Keratinocyte (primary cell): ENCODE results near the gene CHML. TPM values are rescaled to one million over a fixed set of nuclear protein-coding genes. Genes with fewer than 3 reads are reported as not detected.

Experiments used
- DNase-seq: peaks from one replicate; pipeline ENCODE4 v3.0.0-alpha.2; 2011; ENCODE audit warnings: low read depth, missing footprints, low spot score
- FAIRE-seq: peaks from 2 replicates; lab custom pipeline; 2011; peaks lifted over from hg19 to GRCh38; lab: Jason Lieb, UNC
- H2AFZ ChIP-seq: 2 replicates; pipeline ENCODE4 v1.6.0; 2012; ENCODE audit warnings: low read length, control low read depth, inconsistent platforms; ENCODE audit not compliant: control insufficient read depth
- H3K27ac ChIP-seq: 2 replicates; pipeline ENCODE4 v1.5.1; 2011; ENCODE audit warnings: low read length; ENCODE audit not compliant: control insufficient read depth, insufficient read depth
- H3K27me3 ChIP-seq: 3 replicates; pipeline ENCODE4 v1.6.0; 2011; ENCODE audit warnings: low read length; ENCODE audit not compliant: control insufficient read depth, insufficient read depth; ENCODE audit errors: extremely low read depth
- H3K36me3 ChIP-seq, 2 experiments: 2 replicates in 1 of 2; 3 replicates in 1 of 2; pipeline ENCODE4 v1.5.1; 2011; ENCODE audit warnings: low read length in 2 of 2, mild to moderate bottlenecking in 1 of 2; ENCODE audit not compliant: control insufficient read depth in 2 of 2, insufficient read depth in 2 of 2; ENCODE audit errors: extremely low read depth in 1 of 2
- H3K4me1 ChIP-seq: 3 replicates; pipeline ENCODE4 v1.5.1; 2011; ENCODE audit warnings: low read length; ENCODE audit not compliant: control insufficient read depth, insufficient read depth; ENCODE audit errors: extremely low read depth
- H3K4me2 ChIP-seq: 3 replicates; pipeline ENCODE4 v1.6.0; 2011; ENCODE audit warnings: low read depth, low read length; ENCODE audit not compliant: control insufficient read depth, insufficient read depth; ENCODE audit errors: extremely low read depth
- H3K4me3 ChIP-seq, 3 experiments: fragments of 200-600 bp in 1 of 3; sonication (generic) in 1 of 3; 2 replicates in 2 of 3; 3 replicates in 1 of 3; pipeline ENCODE4 v1.5.1; 2011 to 2016; ENCODE audit warnings: low read length in 3 of 3, mild to moderate bottlenecking in 3 of 3, control low read depth in 2 of 3, inconsistent platforms in 1 of 3, low read depth in 1 of 3, mixed read lengths in 1 of 3, mixed run types in 1 of 3, moderate library complexity in 1 of 3; ENCODE audit not compliant: control insufficient read depth in 2 of 3, insufficient read depth in 2 of 3; ENCODE audit errors: extremely low read depth in 1 of 3
- H3K79me2 ChIP-seq: 2 replicates; pipeline ENCODE4 v1.6.0; 2012; ENCODE audit warnings: low read length; ENCODE audit not compliant: control insufficient read depth, insufficient read depth
- H3K9ac ChIP-seq: 3 replicates; pipeline ENCODE4 v1.6.0; 2011; ENCODE audit warnings: low read length; ENCODE audit not compliant: control insufficient read depth, insufficient read depth; ENCODE audit errors: extremely low read depth
- H3K9me1 ChIP-seq: 3 replicates; pipeline ENCODE4 v1.6.0; 2011; ENCODE audit warnings: low read length; ENCODE audit not compliant: control insufficient read depth, insufficient read depth; ENCODE audit errors: extremely low read depth
- H3K9me3 ChIP-seq: 2 replicates; pipeline ENCODE4 v1.5.1; 2012; ENCODE audit warnings: low read depth, low read length; ENCODE audit not compliant: control insufficient read depth
- H4K20me1 ChIP-seq: 3 replicates; pipeline ENCODE4 v1.6.0; 2011; ENCODE audit warnings: low read length; ENCODE audit not compliant: control insufficient read depth, insufficient read depth; ENCODE audit errors: extremely low read depth
- EZH2 ChIP-seq: IDR thresholded peaks from one replicate; pipeline ENCODE4 v1.6.1; 2012; ENCODE audit warnings: inconsistent platforms, mild to moderate bottlenecking, low read length, moderate library complexity
- dilution Hi-C: fragments of 300-500 bp; cut with MboI; formaldehyde crosslinking; loops from one replicate; pipeline ENCODE4 v1.7.0; 2020; ENCODE audit warnings: low sequenced_read_pairs; ENCODE audit not compliant: extremely low pct_ligation_motif_present
- polyA plus RNA-seq, 5 experiments: library from polyadenylated mRNA; depleted of rRNA in 3 of 5; stranded (reverse) in 3 of 5; stranded (forward) in 1 of 5; unstranded in 1 of 5; fragments of >200 nt; gene quantifications; 1 replicate in 1 of 5; 2 replicates in 3 of 5; 3 replicates in 1 of 5; pipeline versions ENCODE4 v1.2.1 to v1.2.3, GENCODE V29; 2011 to 2012; ENCODE audit warnings: missing spikeins in 2 of 5, low read depth in 1 of 5, low replicate concordance in 1 of 5
- TF ChIP-seq, protein P1 (sequence below), 3 experiments: IDR thresholded peaks in 1 of 3; conservative IDR thresholded peaks in 1 of 3; optimal IDR thresholded peaks in 1 of 3; 2 replicates in 2 of 3; 3 replicates in 1 of 3; pipeline versions ENCODE3 to v1.5.1; 2011; ENCODE audit warnings: low read length in 3 of 3, mild to moderate bottlenecking in 3 of 3, moderate library complexity in 2 of 3, control low read depth in 1 of 3, inconsistent platforms in 1 of 3; ENCODE audit not compliant: insufficient read depth in 2 of 3; ENCODE audit errors: extremely low read depth in 1 of 3

Gene CHML
- polyA plus RNA-seq, 1 donor (not counting 4 experiments of a cell fraction or from before 2014, with no cell fraction given) = 8.3 TPM

DNA sequence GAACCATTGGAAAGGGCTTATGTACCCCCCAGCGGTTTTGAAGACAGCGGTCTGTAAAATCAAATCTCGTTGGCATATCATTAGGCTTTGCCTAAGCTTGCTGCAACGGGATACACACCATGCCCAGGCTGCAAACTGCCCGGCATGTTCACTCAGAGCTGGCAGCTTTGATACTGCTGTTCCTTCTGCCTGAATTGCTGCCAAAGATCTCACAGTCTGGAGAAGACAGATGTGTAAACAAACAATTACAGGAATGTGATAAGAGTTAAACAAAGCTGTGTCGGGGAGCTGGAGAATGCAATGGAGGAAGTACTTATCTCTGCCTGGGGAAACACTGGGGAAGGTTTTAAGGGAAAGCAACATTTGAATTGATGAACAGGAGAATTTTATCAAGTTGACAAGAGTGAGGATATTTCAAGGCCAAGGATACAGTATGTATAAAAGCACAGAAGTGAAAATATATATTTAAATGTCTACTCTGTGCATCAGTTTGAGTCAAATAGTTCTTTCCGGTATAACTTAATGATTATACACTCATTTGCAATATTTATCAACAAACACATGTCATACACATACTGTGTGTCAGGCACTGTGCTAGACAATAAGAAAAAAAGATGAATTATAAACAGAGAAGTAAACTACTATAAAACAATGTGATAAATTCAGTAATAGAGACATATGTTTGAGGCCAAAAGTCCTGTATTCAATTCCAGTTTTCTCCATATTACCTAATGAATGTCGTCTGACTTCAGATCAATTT lies 29.9 kb downstream of the CHML start:
- TF ChIP-seq, protein P1, sequence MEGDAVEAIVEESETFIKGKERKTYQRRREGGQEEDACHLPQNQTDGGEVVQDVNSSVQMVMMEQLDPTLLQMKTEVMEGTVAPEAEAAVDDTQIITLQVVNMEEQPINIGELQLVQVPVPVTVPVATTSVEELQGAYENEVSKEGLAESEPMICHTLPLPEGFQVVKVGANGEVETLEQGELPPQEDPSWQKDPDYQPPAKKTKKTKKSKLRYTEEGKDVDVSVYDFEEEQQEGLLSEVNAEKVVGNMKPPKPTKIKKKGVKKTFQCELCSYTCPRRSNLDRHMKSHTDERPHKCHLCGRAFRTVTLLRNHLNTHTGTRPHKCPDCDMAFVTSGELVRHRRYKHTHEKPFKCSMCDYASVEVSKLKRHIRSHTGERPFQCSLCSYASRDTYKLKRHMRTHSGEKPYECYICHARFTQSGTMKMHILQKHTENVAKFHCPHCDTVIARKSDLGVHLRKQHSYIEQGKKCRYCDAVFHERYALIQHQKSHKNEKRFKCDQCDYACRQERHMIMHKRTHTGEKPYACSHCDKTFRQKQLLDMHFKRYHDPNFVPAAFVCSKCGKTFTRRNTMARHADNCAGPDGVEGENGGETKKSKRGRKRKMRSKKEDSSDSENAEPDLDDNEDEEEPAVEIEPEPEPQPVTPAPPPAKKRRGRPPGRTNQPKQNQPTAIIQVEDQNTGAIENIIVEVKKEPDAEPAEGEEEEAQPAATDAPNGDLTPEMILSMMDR (optimal IDR thresholded peaks at IDR 0.05 in 1 of 3, IDR thresholded peaks at IDR 0.05 in 1 of 3, conservative IDR thresholded peaks at IDR 0.05 in 1 of 3; ENCODE audit: extremely low read depth in 1 of 3, insufficient read depth in 2 of 3, low read length in 3 of 3) = no peak
- no peak for TF ChIP-seq EZH2
- Histone ChIP-seq H3K9me1 (no peaks in the 10 kb centered on the region), H3K36me3 (peaks cover 0 to under 1% of the 10 kb centered on the region in 2 experiments), H3K4me1 (peaks cover 70% of the 10 kb centered on the region), H2AFZ (peak overlapping the region; percentile 22), H3K27me3 (no peaks in the 10 kb centered on the region), H3K4me3 (no peak overlapping the region), H3K9ac (peak overlapping the region; percentile 22), H3K4me2 (peak overlapping the region; percentile 39), H3K27ac (peak overlapping the region; percentile 93), H3K9me3 (no peaks in the 10 kb centered on the region), H3K79me2 (no peaks in the 10 kb centered on the region), H4K20me1 (no peaks in the 10 kb centered on the region)
- FAIRE-seq (no peak), DNase-seq (no peak)
- dilution Hi-C loops = loop anchor here (25.0 kb wide), 1 partner anchor 227 kb away; the partner anchor contains the start of gene EXO1

DNA sequence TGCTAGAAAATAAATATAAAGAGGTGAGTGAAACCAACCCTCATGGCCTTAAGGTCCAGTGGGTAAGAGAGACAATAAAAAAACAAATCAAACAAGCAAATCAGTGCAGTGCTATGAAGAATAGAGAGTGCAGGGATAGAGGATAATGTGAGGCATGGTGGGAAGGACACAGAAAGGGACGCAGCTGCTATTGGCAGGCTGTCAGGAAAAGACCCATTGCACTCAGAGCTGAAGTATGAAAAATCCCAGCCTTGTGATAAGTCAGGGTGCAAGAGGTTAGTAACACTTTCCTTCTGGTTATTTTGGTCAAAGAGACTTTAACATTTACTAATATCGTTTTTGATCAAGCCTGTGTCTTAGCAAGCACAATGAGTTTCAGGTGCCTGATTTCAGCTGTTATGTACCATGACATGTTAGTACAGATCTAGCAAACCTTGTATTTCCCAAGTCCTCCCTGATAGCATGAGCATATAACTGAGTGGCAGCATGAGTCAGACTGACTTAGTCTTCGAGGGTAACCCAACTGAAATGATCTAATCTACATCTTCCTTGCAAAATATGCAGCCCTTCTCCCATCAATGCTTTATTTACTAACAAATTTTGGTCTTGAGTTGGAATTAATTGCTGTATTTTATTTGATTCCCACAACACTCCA lies 31.7 kb downstream of the CHML start:
- TF ChIP-seq, protein P1 (optimal IDR thresholded peaks at IDR 0.05 in 1 of 3, IDR thresholded peaks at IDR 0.05 in 1 of 3, conservative IDR thresholded peaks at IDR 0.05 in 1 of 3; ENCODE audit: extremely low read depth in 1 of 3, insufficient read depth in 2 of 3, low read length in 3 of 3) = no peak
- no peak for TF ChIP-seq EZH2
- Histone ChIP-seq H3K9me1 (no peaks in the 10 kb centered on the region), H3K79me2 (no peaks in the 10 kb centered on the region), H3K9ac (peak overlapping the region; percentile 72), H3K4me3 (peak overlapping the region in 1 of 3 experiments; percentile 45), H3K27ac (peak overlapping the region; percentile 93), H3K36me3 (peaks cover 2 to 3% of the 10 kb centered on the region in 2 experiments), H2AFZ (no peak overlapping the region), H3K27me3 (no peaks in the 10 kb centered on the region), H3K4me2 (peak overlapping the region; percentile 69), H4K20me1 (no peaks in the 10 kb centered on the region), H3K4me1 (peaks cover 80% of the 10 kb centered on the region), H3K9me3 (no peaks in the 10 kb centered on the region)
- DNase-seq = peak; percentile 81
- dilution Hi-C loops = loop anchor here (25.0 kb wide), 1 partner anchor 229 kb away; the partner anchor contains the start of gene EXO1
- FAIRE-seq = peak; percentile 94
